Left ventricle myocardium inferior (tissue), 1 donor: Measurements from ENCODE around the gene DGKD. TPM values are rescaled to one million over a fixed set of nuclear protein-coding genes. Genes with fewer than 3 reads are reported as not detected.

ENCODE experiments used
- DNase-seq: peaks from one replicate; pipeline ENCODE4 v3.0.0-alpha.2; 2020
- H3K27ac ChIP-seq: fragments of 200-600 bp; replicated peaks from 2 replicates; pipeline ENCODE4 v1.8.0; 2021
- H3K27me3 ChIP-seq: fragments of 200-600 bp; 2 replicates; pipeline ENCODE4 v1.8.0; 2021; ENCODE audit warnings: low read depth
- H3K36me3 ChIP-seq: fragments of 200-600 bp; 2 replicates; pipeline ENCODE4 v1.8.0; 2021
- H3K4me1 ChIP-seq: fragments of 200-600 bp; 2 replicates; pipeline ENCODE4 v1.8.0; 2021
- H3K4me3 ChIP-seq: fragments of 200-600 bp; 2 replicates; pipeline ENCODE4 v1.8.0; 2021; ENCODE audit warnings: mild to moderate bottlenecking, moderate library complexity
- H3K9me3 ChIP-seq: fragments of 200-600 bp; replicated peaks from 2 replicates; pipeline ENCODE4 v1.8.0; 2021
- intact Hi-C: fragments of 100-400 bp; cut with micrococcal nuclease; formaldehyde crosslinking; loops from one replicate; pipeline ENCODE4 v1.11.0; 2022
- total RNA-seq: library from RNA; stranded (reverse); fragmentation: NEBNext Ultra II Directional; extraction: Animal tissue kit (Norgen Biotek cat#: 25700); gene quantifications from one replicate; pipeline ENCODE4 v1.2.1, GENCODE V29; 2021
- TF ChIP-seq, protein P1 (sequence below): fragments of 200-600 bp; IDR thresholded peaks from 2 replicates; pipeline ENCODE4 v1.8.0; 2021; ENCODE audit warnings: antibody characterized with exemption, mild to moderate bottlenecking, borderline replicate concordance
- donor health status: DM: no; HTN: yes; CAD: no; lungs with severe emphysema.

The DGKD gene
- total RNA-seq, 1 donor from 2014 or later, result 41.7 TPM

DNA sequence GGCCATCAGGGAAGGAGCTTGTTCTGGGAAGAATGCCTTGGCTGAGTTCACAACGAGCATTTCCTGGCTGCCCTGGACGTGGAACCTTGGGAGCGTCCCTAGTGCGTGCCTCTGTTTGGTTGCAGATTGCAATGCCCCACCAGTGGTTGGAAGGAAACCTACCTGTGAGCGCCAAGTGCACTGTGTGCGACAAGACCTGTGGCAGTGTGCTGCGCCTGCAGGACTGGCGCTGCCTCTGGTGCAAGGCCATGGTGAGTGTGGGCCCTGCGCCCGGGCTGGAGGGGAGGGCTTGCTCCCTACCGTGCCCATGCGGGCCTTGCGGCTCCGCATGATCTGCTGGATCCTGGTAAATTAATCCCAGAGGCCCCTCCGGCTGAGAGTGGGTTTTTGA is 81.9 kb downstream of the DGKD start:
- H3K4me3 ChIP-seq, result no peak overlapping the region
- H3K9me3 ChIP-seq, result no peaks in the 10 kb centered on the region
- intact Hi-C loops, result no loop called here
- TF ChIP-seq, protein P1, sequence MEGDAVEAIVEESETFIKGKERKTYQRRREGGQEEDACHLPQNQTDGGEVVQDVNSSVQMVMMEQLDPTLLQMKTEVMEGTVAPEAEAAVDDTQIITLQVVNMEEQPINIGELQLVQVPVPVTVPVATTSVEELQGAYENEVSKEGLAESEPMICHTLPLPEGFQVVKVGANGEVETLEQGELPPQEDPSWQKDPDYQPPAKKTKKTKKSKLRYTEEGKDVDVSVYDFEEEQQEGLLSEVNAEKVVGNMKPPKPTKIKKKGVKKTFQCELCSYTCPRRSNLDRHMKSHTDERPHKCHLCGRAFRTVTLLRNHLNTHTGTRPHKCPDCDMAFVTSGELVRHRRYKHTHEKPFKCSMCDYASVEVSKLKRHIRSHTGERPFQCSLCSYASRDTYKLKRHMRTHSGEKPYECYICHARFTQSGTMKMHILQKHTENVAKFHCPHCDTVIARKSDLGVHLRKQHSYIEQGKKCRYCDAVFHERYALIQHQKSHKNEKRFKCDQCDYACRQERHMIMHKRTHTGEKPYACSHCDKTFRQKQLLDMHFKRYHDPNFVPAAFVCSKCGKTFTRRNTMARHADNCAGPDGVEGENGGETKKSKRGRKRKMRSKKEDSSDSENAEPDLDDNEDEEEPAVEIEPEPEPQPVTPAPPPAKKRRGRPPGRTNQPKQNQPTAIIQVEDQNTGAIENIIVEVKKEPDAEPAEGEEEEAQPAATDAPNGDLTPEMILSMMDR, result no peak
- H3K27ac ChIP-seq, result peak overlapping the region; percentile 50
- no peak for DNase-seq
- H3K36me3 ChIP-seq, result peaks cover 49% of the 10 kb centered on the region
- H3K4me1 ChIP-seq, result peaks cover 64% of the 10 kb centered on the region
- no peaks in the 10 kb centered on the region for H3K27me3 ChIP-seq

DNA sequence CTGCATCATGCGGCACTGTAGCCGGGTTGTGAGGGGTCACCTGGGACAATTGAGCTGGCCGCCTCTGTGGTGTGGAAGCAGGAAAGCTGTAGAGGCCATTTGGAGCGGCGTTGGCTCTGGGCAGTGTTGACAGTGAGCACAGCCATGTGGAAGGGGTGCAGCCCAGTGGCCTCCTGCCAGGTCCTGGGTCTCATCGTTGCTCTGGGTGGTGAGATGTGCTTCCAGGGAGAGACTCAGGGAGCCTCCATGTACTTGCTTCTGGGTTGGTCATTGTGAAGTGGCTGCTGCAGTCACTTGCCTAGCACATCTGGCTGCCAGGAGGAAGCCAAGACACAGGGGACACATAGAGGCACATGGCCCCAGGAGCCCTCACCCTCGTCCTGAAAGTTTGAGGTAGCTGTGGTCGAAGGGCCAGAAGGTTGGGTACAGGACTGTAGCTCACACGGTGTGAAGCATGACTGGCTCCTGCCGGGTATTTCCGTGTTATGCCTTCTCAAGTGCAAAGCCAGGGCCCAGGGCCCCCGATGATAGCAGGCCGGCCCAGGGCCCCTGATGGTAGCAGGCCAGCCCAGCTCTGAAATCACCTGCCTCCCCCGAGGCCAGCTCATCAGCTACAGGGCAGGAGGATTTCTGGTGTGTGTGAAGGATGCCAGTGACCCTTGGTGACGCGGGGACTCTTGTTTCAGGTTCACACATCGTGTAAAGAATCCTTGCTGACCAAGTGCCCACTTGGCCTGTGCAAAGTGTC is 82.6 kb downstream of the DGKD start:
- Histone ChIP-seq H3K36me3 (peaks cover 53% of the 10 kb centered on the region), H3K4me1 (peaks cover 64% of the 10 kb centered on the region), H3K9me3 (no peaks in the 10 kb centered on the region), H3K4me3 (no peak overlapping the region), H3K27ac (peak overlapping the region; percentile 50), H3K27me3 (no peaks in the 10 kb centered on the region)
- intact Hi-C loops, result no loop called here
- DNase-seq, result peak; percentile 61
- TF ChIP-seq, protein P1, result no peak

DNA sequence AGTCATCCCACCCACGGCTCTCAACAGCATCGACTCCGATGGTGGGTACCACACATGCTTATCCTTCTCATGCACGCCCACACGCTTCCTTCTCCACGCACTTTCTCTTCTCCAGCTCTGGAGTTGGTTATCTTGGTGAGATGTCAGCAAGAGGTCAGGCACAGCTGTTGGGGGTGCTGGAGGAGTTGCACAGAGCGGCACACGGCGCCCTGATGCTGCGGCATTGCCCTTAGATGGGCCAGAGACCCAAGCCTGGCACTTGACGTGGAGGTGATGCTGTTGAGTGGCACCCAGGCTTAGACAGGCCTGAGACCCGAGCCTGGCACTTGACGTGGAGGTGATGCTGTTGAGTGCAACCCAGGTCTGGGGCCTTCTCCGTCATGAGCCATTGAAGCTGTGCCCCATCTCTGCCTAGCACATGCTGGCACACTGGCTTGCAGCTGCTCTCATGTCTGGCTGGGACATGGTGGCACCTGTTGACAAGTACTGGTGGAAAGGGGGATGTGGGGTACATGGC is 83.2 kb downstream of the DGKD start:
- Histone ChIP-seq H3K4me1 (peaks cover 64% of the 10 kb centered on the region), H3K36me3 (peaks cover 59% of the 10 kb centered on the region), H3K27ac (peak overlapping the region; percentile 50), H3K4me3 (no peak overlapping the region), H3K9me3 (no peaks in the 10 kb centered on the region), H3K27me3 (no peaks in the 10 kb centered on the region)
- DNase-seq, result no peak
- intact Hi-C loops, result no loop called here
- TF ChIP-seq, protein P1, result no peak

DNA sequence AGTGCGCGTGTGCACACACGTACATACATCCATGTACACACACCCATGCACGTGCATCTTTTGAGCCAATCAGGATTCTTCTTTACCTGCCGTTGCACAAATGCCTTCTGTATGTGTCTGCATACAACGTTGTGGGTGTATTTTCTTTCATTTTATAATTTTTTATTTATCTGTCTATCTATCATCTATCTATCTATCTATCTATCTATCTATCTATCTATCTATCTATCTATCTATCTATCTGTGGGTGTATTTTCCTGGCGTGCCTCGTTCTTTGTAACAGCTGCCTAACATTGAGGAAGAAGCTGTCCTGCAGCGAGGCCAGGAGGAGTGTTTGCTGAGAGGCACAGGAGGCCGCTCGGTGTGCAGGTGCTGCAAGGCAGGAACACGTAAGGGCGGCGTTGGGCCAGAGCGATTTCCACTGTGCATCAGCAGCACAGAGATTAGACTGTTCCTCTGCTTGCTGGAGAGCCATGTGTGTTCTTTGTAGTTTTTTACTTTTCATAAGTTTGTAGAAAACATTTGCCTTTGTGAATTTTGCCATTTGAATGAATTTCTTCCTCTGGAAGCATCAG is 84.4 kb downstream of the DGKD start:
- Histone ChIP-seq H3K27ac (no peak overlapping the region), H3K9me3 (no peaks in the 10 kb centered on the region), H3K4me1 (peaks cover 65% of the 10 kb centered on the region), H3K27me3 (no peaks in the 10 kb centered on the region), H3K4me3 (no peak overlapping the region), H3K36me3 (peaks cover 64% of the 10 kb centered on the region)
- intact Hi-C loops, result no loop called here
- no peak for DNase-seq
- TF ChIP-seq, protein P1, result no peak

DNA sequence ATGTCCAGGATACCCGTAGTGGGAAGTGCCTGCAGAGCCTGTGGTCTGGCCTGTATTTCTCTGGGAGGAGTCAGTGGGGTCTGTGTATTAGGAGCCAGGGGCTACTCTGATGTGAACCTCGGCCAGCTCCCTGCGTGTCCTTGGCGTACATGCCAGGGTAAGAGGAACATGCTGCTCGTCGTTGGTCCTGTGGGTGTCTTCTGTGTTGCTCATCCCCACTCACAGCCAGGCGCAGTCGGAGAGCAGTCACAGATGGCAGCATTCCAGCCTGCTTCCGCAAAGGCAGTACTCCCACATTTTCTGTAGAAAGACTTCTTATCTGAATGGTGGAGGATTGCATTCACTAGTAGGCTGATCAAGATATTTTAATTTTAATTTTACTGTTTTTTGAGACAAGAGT is 84.9 kb downstream of the DGKD start:
- TF ChIP-seq, protein P1, result no peak
- no peaks in the 10 kb centered on the region for H3K9me3 ChIP-seq
- H3K27ac ChIP-seq, result no peak overlapping the region
- peaks cover 67% of the 10 kb centered on the region for H3K36me3 ChIP-seq
- no peaks in the 10 kb centered on the region for H3K27me3 ChIP-seq
- H3K4me1 ChIP-seq, result peaks cover 61% of the 10 kb centered on the region
- peak; percentile 50 for DNase-seq
- intact Hi-C loops, result no loop called here
- H3K4me3 ChIP-seq, result no peak overlapping the region
